Activated T-cell treated with anti-CD3 and anti-CD28 coated beads, Interleukin-2, amount 50 U/mL, for 4 hours (primary cell): ENCODE measurements around the gene CSN3. TPM values are rescaled to one million over a fixed set of nuclear protein-coding genes. Genes with fewer than 3 reads are reported as not detected.

ENCODE experiments used
- ATAC-seq, 2 donors: fragments of 200-7000 bp; cut with Tn5 transposase; one replicate each; pipeline ENCODE4 v1.10.0; 2021
- DNase-seq: peaks from one replicate; pipeline ENCODE4 v3.0.0-alpha.2; 2020
- H3K27me3 Mint-ChIP-seq: one replicate; pipeline ENCODE4 v1.8.0; 2021; ENCODE audit warnings: low read depth, mixed read lengths
- H3K36me3 Mint-ChIP-seq: one replicate; pipeline ENCODE4 v1.8.0; 2022; ENCODE audit warnings: mixed read lengths; ENCODE audit not compliant: insufficient read depth
- H3K4me1 Mint-ChIP-seq: one replicate; pipeline ENCODE4 v1.8.0; 2021; ENCODE audit warnings: low read depth, mixed read lengths
- H3K4me3 Mint-ChIP-seq: one replicate; pipeline ENCODE4 v1.8.0; 2021; ENCODE audit warnings: mild to moderate bottlenecking, moderate library complexity, mixed read lengths
- H3K9me3 Mint-ChIP-seq: one replicate; pipeline ENCODE4 v1.8.0; 2021; ENCODE audit warnings: mixed read lengths
- total RNA-seq, 3 donors: library from RNA; stranded (reverse); gene quantifications; one replicate each; pipeline ENCODE4 v1.2.1, GENCODE V29; 2021

The CSN3 gene
- total RNA-seq, 3 donors from 2014 or later, result not detected

DNA sequence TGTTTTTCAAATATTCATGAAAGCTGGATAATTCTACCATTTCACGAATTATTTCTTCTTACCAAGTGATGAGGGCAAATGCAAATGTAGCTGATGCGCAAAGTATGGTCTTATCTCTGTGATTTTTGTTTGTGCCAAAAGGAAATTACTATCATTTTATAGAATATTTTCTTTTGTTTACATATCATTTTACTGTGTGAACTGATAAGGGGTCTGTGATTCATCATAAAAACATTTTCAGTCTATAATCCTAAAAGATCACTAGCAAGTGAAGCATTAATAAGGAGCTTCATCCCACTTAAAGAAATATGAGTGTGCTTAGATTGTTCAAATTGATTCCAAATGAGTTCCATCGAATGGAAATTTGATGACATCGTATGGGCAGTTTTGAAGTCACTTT, 694 bp downstream of the CSN3 start:
- H3K4me3 Mint-ChIP-seq, result no peak overlapping the region
- DNase-seq (no peak), ATAC-seq (no peak)
- H3K36me3 Mint-ChIP-seq, result no peaks in the 10 kb centered on the region
- no peaks in the 10 kb centered on the region for H3K4me1 Mint-ChIP-seq
- peaks cover 3% of the 10 kb centered on the region for H3K9me3 Mint-ChIP-seq
- H3K27me3 Mint-ChIP-seq, result no peaks in the 10 kb centered on the region

DNA sequence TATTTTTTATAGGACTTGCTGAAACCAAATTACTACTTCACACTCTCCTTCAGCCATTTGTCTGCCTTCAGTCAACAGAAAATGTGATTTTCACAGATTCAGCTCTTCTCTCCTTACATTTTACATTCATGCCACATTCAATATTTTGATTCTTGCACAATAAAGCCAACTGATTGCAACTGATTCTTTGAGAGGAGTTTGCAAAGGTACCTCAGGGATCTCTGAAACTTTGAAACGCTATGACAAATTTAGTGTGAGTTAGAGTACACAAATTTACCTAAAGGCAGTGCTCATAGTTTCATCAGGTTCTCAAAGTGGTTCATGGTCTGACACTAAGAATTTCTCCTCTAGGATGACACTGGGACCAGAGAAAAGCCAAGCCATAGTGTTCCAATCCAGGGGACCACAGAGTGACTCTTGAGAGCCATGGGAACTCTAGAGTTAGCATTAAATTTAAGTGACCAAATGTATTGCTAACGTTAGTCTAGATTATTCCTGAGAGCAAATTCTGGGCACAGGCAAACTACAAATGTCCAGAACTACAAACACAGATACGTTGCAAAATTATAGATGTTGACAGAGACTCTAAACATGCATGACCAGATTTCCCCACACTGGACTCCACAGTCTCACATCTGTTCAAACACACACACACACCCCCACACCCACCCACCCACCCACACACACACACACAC, 9.0 kb downstream of the CSN3 start:
- DNase-seq, result no peak
- no peaks in the 10 kb centered on the region for H3K4me1 Mint-ChIP-seq
- ATAC-seq, result no peak
- H3K9me3 Mint-ChIP-seq, result peaks cover 3% of the 10 kb centered on the region
- no peaks in the 10 kb centered on the region for H3K27me3 Mint-ChIP-seq
- H3K36me3 Mint-ChIP-seq, result no peaks in the 10 kb centered on the region
- H3K4me3 Mint-ChIP-seq, result no peak overlapping the region

DNA sequence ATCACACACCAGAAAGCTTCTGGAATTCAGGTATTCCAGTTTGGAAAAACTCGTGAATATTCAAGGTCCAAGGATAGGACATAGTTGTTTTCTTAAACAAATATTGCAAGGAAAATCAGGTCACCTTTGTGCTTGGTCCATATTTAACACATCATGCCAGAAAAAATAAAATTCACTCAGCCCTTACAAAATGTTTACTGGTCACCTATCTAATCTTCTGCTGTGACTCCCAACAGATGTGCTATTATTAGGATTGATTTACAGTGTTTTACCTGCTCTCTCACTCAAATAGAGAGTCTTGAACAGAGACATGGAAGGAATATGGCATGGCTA, 9.5 kb downstream of the CSN3 start:
- H3K4me1 Mint-ChIP-seq, result no peaks in the 10 kb centered on the region
- peaks cover 3% of the 10 kb centered on the region for H3K9me3 Mint-ChIP-seq
- H3K4me3 Mint-ChIP-seq, result no peak overlapping the region
- DNase-seq (no peak), ATAC-seq (no peak)
- H3K36me3 Mint-ChIP-seq, result no peaks in the 10 kb centered on the region
- H3K27me3 Mint-ChIP-seq, result no peaks in the 10 kb centered on the region

DNA sequence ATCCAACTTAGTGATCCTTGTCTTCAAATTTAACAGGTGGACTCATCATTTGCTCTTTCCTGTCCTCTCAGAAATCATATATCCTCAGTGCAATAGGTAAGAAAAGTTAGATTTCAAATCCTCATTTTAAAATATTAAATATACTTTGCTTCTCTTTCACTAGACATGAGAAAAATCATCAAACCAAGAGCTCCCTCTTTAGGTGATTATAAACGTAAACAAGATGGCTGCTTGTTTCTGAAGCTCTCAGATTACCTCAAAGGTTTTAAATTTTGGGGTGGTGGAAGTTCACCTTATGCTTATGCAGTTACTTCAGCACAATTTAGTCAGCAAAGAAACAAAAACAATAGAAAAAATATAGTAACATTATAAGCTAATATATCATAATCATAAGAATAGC, 27.3 kb downstream of the CSN3 start:
- DNase-seq (no peak), ATAC-seq (no peak)
- H3K9me3 Mint-ChIP-seq, result peaks cover 3% of the 10 kb centered on the region
- H3K4me1 Mint-ChIP-seq, result no peaks in the 10 kb centered on the region
- no peaks in the 10 kb centered on the region for H3K36me3 Mint-ChIP-seq
- no peak overlapping the region for H3K4me3 Mint-ChIP-seq
- H3K27me3 Mint-ChIP-seq, result no peaks in the 10 kb centered on the region

DNA sequence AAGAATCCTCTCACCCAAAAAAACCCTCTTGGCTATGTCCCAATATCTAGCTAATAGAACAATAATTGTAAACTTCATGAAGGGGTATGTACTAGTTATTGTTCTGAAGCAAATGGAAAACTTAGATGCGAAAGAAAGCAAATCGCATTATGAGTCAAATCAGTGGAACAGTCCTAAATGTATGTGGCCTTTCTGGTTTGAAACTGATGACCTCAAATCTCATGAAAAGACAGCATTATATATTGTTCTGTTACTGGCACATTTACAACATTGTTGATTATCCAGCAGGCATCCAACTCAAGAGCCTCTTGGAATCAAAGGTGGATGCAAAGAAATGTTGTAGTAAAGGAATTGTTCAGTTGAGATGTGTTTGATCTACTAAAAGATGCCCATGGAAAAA, 34.7 kb downstream of the CSN3 start:
- no peak for ATAC-seq
- no peak for DNase-seq
- Mint-ChIP-seq H3K36me3 (no peaks in the 10 kb centered on the region), H3K9me3 (peaks cover 3% of the 10 kb centered on the region), H3K27me3 (no peaks in the 10 kb centered on the region), H3K4me1 (no peaks in the 10 kb centered on the region), H3K4me3 (no peak overlapping the region)

DNA sequence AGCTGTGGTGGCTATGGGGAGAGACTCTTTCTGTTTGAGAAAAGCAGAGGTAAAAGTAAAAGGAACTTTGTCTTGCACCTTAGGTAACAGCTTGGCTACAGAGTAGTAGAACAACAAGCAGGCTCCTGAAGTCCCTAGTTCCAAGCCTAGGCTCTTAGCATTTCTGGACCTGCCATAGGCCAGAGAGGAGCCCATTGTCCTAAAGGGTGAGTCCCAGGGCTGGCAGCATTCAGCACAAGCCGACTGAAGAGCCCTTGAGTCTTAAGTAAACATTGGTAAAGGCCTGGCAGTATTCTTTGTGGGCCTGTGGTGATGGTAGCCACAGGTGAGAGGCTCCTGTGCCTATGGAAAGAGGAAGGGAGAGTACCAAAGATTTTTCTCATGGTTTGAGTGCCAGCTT, 38.2 kb downstream of the CSN3 start:
- Mint-ChIP-seq H3K4me3 (no peak overlapping the region), H3K9me3 (no peaks in the 10 kb centered on the region), H3K4me1 (no peaks in the 10 kb centered on the region), H3K36me3 (no peaks in the 10 kb centered on the region), H3K27me3 (no peaks in the 10 kb centered on the region)
- DNase-seq (no peak), ATAC-seq (no peak)

DNA sequence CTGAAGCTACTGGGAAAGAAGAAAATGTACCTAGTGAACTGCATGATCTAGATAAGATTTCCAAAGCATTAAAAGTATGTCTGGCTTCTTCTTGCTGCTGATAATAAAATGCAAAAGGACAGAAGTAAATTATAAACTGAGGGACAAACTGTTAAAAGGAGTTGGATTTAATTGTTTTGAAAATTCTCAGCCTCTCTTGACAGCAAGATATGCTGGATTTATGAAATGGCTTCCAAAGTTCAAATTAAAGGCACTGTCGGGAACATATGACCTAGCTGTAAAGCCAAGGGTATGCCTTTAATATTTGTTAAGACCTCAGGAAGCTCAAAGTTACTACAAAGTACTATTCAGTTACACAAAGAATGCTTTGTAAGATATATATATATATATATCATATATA, 46.3 kb downstream of the CSN3 start:
- no peak for ATAC-seq
- H3K27me3 Mint-ChIP-seq, result no peaks in the 10 kb centered on the region
- no peaks in the 10 kb centered on the region for H3K36me3 Mint-ChIP-seq

DNA sequence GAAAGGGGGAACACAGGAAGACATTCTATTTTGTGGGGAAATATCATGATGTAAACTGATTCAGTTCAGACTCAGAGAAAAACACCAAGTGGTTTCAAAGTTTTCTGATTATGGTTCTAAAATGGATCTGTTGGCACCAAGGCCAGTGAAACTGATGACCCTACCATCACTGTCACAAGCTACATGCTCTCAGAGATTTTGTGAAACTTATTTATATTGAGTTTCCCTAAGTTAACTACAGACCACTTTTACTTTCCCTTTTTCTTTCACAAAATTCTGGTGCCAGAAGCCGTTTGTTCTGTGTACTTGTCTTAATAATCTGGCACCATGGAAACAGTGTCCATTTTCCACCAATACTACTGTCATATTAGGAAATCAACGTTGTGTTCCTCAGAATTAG, 48.9 kb downstream of the CSN3 start:
- Mint-ChIP-seq H3K36me3 (no peaks in the 10 kb centered on the region), H3K4me3 (no peak overlapping the region), H3K4me1 (no peaks in the 10 kb centered on the region), H3K9me3 (peaks cover 3% of the 10 kb centered on the region), H3K27me3 (no peaks in the 10 kb centered on the region)
- DNase-seq (no peak), ATAC-seq (no peak)

More for the DNA sequence above, 46.3 kb downstream of the CSN3 start:
- no peak for DNase-seq
- Mint-ChIP-seq H3K4me3 (no peak overlapping the region), H3K9me3 (peaks cover 3% of the 10 kb centered on the region), H3K4me1 (no peaks in the 10 kb centered on the region)

DNA sequence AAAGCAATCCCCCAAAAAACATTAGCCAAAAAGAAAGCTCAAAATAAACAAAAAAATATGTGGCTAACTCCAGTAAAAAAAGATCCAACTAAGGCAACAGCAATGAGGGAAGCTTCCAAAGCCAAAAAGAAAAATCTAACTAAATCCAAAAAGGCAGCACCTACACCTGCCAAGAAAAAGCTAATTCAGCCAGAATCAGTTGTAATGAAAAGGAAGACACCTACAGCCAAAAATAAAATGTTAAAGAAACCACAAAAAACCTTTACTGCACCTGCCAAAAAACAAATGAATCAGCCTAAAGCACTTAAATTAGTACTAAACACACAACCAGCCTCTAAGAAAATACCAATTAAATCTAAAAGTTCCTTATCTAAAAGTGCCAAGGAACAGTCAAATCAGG, 55.2 kb downstream of the CSN3 start:
- H3K4me3 Mint-ChIP-seq, result no peak overlapping the region
- H3K9me3 Mint-ChIP-seq, result peaks cover 3% of the 10 kb centered on the region
- H3K4me1 Mint-ChIP-seq, result no peaks in the 10 kb centered on the region
- H3K27me3 Mint-ChIP-seq, result no peaks in the 10 kb centered on the region
- ATAC-seq (no peak), DNase-seq (no peak)
- H3K36me3 Mint-ChIP-seq, result no peaks in the 10 kb centered on the region

DNA sequence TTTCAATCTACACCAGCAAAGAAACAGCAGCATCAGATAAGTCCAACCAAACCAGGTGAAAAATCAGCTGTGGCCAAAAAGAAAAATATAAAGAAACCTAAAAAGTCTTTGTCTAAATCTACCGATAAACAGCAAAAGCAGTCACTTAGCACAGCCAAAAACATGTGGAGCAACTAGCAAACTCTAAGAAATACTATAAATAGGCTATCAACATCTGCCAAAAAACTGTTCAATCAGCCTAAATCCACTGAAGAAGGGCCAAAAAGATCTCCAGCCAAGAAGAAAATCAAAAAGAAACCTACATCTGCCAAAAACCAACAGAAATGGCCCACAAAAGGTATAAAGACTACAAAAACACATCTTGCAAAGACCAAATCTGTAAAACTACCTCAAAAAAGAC, 55.7 kb downstream of the CSN3 start:
- no peaks in the 10 kb centered on the region for H3K36me3 Mint-ChIP-seq
- ATAC-seq (no peak), DNase-seq (no peak)
- H3K4me1 Mint-ChIP-seq, result no peaks in the 10 kb centered on the region
- H3K4me3 Mint-ChIP-seq, result no peak overlapping the region
- no peaks in the 10 kb centered on the region for H3K27me3 Mint-ChIP-seq
- peaks cover 3% of the 10 kb centered on the region for H3K9me3 Mint-ChIP-seq

DNA sequence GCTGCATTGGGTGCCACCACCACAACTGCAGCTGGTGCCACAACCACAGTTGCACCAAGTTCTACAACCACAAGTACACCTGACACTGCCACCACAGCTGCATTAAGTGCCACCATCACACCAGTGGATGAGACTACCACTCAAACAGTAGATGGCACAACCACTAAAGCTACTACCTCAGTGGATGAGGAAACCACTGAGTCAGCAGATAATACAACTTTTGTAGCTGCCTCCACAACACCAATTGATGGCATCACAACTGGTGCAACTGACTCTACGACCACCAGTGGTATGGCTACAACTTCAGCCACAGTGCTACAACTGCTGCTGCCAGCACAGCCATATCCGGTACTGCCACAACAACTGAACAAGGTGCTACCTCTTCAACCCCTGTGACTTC, 57.2 kb downstream of the CSN3 start:
- Mint-ChIP-seq H3K27me3 (no peaks in the 10 kb centered on the region), H3K36me3 (no peaks in the 10 kb centered on the region), H3K4me3 (no peak overlapping the region), H3K4me1 (no peaks in the 10 kb centered on the region), H3K9me3 (peaks cover 3% of the 10 kb centered on the region)
- ATAC-seq (no peak), DNase-seq (no peak)

DNA sequence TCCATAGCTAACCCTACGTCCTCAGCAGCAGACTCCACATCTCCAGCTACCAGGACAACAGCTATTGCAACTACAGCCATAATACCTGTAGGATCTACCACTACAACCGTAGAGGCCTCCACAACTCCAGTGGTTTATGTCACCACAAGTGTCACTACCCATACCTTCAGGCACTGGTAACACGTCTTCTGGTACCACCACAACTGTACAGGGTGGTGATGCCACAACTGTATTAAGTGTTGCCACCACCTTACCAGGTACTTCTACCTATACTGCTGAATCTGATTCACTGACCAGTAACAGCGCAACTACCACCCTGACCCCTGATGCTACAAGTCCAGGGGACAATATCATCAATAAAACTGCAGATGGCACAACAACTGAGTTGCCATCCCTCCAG, 57.8 kb downstream of the CSN3 start:
- H3K4me3 Mint-ChIP-seq, result no peak overlapping the region
- H3K9me3 Mint-ChIP-seq, result peaks cover 3% of the 10 kb centered on the region
- H3K27me3 Mint-ChIP-seq, result no peaks in the 10 kb centered on the region
- no peak for DNase-seq
- H3K4me1 Mint-ChIP-seq, result no peaks in the 10 kb centered on the region
- no peaks in the 10 kb centered on the region for H3K36me3 Mint-ChIP-seq
- ATAC-seq, result no peak

Other genes with a start within 250 kb of the CSN3 start
- gene STATH, start 246.6 kb upstream of the CSN3 start, total RNA-seq, result not detected
- gene HTN3, start 214.1 kb upstream of the CSN3 start, total RNA-seq, result not detected
- not detected for gene HTN1, start 192.2 kb upstream of the CSN3 start, total RNA-seq
- not detected for gene PRR27, start 88.4 kb upstream of the CSN3 start, total RNA-seq
- gene ODAM, start 46.9 kb upstream of the CSN3 start, total RNA-seq, result not detected
- gene FDCSP, start 16.5 kb upstream of the CSN3 start, total RNA-seq, result not detected
- gene CABS1, start 92.4 kb downstream of the CSN3 start, total RNA-seq, result not detected
- gene SMR3A, start 118.2 kb downstream of the CSN3 start, total RNA-seq, result not detected
- not detected for gene SMR3B, start 140.5 kb downstream of the CSN3 start, total RNA-seq
- gene OPRPN, start 155.3 kb downstream of the CSN3 start, total RNA-seq, result not detected
- not detected for gene MUC7, start 229.6 kb downstream of the CSN3 start, total RNA-seq